DND-41 (cell line): ENCODE results near the gene AATF.

Experiments
- EZH2 ChIP-seq: IDR thresholded peaks from 3 replicates; pipeline ENCODE4 v1.6.1; 2012; ENCODE audit warnings: borderline replicate concordance, low read depth, mild to moderate bottlenecking, moderate library complexity, low read length, inconsistent platforms; ENCODE audit not compliant: severe bottlenecking
- TF ChIP-seq, protein P1 (sequence below): IDR thresholded peaks from 2 replicates; pipeline ENCODE4 v1.5.1; 2012; ENCODE audit warnings: borderline replicate concordance, low read length, moderate library complexity, mild to moderate bottlenecking; ENCODE audit not compliant: poor library complexity, severe bottlenecking; ENCODE audit errors: extremely low read depth

DNA sequence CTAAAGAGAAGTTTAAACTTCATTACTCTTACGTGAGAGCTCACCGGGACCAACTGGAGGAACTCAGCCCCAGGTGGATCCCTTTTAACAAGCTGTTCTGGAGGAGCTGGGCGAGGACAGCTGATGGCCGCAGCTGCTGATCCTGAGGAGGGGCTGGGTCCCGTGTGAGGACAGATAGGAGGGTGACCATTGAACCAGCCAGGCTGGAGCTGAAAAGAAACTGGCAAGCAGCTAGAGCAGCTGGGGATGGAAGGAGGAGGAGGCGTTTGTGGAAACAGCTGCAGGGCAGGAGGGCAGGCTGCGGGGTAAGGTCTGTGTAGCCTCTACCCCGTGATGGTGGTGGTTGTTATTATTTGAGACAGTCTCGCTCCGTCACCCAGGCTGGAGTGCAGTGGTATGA is 119.5 kb downstream of the AATF start:
- TF ChIP-seq EZH2: no peak
- TF ChIP-seq, protein P1, sequence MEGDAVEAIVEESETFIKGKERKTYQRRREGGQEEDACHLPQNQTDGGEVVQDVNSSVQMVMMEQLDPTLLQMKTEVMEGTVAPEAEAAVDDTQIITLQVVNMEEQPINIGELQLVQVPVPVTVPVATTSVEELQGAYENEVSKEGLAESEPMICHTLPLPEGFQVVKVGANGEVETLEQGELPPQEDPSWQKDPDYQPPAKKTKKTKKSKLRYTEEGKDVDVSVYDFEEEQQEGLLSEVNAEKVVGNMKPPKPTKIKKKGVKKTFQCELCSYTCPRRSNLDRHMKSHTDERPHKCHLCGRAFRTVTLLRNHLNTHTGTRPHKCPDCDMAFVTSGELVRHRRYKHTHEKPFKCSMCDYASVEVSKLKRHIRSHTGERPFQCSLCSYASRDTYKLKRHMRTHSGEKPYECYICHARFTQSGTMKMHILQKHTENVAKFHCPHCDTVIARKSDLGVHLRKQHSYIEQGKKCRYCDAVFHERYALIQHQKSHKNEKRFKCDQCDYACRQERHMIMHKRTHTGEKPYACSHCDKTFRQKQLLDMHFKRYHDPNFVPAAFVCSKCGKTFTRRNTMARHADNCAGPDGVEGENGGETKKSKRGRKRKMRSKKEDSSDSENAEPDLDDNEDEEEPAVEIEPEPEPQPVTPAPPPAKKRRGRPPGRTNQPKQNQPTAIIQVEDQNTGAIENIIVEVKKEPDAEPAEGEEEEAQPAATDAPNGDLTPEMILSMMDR: no peak
